ENCODE results near the gene PBXIP1.
"Not testable (repeated sequence)": the region's sequence is repeated elsewhere in the genome, so short reads cannot be mapped to it uniquely, and the experiment has no call there.

PBXIP1 gene, protein sequence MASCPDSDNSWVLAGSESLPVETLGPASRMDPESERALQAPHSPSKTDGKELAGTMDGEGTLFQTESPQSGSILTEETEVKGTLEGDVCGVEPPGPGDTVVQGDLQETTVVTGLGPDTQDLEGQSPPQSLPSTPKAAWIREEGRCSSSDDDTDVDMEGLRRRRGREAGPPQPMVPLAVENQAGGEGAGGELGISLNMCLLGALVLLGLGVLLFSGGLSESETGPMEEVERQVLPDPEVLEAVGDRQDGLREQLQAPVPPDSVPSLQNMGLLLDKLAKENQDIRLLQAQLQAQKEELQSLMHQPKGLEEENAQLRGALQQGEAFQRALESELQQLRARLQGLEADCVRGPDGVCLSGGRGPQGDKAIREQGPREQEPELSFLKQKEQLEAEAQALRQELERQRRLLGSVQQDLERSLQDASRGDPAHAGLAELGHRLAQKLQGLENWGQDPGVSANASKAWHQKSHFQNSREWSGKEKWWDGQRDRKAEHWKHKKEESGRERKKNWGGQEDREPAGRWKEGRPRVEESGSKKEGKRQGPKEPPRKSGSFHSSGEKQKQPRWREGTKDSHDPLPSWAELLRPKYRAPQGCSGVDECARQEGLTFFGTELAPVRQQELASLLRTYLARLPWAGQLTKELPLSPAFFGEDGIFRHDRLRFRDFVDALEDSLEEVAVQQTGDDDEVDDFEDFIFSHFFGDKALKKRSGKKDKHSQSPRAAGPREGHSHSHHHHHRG

DNA sequence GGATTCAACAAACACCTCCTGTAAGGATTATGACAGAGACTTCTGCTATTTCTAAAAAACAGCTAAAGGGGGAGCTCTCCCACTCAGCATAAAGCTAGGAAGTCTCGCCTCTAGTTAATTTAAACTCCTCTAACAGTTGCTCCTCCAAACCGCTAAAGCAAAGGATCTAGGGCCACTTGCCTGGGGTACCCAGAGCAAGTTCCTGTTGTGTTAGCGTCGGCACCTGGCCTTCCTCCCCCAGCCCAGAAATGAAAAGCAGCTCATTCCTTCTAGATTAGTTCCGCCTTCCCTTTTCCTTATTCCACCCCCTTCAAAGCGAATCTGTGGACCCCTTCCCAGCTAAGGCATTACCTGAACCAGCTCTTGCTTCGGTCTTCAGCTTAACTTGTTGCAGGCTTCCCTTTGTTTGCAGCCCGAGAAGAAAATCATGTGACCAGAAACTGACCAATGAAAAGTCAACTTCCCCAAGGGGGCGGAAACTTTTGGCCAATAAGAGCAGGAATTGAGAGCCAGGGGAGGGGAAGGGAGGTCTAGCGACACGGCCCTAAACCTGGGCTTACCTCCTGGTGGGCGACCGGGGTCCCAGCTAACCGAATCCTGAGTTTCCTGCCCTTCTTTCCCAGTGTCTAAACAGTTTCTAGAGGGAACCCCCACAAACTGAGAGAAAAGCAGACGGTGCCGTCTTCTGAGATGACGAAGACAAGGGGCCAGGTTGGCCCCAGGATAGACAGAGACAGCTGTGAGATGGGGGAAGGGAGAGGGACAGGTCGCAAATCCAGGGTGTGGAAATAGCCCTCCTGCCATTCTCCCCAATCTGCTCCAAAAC lies at the start of gene PBXIP1:
PBXIP1 (minus strand) TSS at position 382 of the 826 bp plus-strand sequence. CDS start 2,378 bp downstream, outside the sequence.
- peak; percentile 96 for DNase-seq

DNA sequence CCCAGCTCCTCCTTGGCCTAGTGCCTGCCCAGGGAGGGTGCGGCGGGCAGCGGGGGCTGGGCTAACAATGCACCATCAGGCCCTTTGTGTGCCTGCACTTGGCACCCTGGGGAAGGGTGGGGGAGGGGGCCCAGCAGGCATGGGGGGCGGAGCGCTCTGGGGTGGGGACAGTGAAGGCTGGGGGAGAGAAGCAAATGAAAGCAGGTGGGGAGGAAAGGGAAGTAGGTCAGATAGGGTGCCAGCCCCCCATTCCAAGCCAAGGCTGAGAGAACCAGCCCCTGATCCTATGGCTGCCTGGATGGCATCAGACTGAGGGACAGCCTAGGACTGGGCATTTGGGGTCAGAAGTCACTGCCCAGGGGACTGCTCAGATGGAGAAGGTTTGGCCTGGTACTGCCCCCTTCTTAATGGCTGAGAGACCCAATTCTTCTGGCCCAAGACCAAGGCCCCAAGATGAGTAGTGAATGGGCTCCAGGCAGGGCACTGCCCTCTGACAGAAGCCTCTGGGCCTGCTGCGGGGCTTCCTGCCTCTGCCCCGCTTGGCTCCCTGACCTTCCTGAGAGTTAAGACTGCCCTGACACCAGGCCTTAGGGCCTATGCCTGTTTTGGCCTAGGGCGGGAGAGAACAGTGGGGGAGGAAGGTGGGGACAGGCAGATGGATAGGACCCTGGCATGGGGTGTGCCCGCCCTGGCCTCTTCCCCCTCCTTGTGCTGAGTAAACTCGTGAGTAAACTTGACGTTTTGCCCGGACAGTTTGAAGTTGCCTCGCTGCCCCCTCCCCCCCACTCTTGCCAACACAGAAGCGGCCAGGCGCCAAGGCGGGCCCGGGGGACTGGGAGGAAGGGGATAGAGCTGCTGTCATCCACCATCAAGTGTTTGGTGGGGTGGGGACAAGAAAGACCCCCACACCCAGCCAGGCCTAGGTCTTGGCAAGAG lies 49.4 kb upstream of the PBXIP1 start:
- DNase-seq = peak; percentile 57

DNA sequence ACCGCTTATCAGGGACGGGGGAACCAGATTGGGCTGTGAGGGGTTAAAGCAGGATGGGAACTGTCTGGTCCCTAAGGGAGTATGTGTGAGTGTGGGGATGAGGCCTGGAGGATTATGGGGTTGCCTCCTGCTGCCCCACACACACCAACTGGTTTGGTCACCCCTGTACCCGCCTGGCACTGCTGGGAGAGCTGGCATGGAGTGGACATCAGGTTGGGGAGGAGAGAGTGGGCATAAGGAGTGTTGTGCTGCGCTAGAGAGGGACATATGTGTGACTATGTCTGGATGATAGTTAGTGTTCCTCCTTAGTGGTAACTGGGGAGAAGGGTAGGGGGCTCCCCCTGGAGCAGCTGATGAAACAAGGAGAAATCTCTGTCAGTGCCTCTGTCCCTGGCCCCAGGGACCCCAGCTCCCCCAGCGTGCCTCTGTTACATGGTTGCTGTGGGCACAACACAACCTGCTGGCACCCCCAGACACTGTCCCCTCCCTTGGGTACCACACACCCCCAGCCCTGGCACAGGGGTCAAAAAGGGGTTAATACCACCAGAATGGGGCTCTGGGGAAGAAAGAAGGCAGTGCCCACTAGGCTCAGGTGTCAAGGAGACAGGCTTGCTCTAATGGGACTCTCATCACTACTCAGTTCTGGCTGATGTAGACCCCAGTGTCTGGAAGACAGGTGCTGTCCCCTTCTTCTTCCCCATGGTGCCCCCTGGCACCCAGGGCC lies 48.6 kb upstream of the PBXIP1 start:
- DNase-seq = no peak

DNA sequence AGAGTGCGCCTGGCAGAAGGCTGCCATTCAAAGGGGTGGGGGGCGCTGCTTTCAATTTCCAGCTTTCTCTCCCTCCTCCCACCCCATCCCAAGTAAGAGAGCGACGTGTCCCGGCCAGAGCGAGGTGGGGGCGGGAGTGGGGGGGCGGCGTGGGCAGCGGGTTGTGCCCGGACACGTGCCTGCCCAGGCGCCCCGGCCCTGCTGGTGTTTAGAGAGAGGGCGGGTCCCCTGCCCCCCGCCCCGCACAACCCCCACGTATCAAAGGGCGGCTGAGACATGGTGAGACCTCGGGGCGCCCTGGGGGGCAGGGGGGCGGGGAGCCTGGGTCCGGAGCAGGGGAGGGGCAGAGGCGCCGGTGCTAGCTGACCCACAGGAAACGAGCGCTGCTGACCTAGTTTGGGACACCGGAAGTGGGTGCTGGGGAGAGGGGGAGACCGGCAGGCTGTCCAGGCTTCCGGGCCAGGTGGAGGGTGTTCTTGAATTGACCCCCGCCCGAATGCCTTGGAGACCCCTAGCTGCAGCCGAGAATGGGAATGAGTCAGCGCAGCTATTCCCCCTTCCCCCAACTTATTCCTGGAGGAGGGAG lies 48.0 kb upstream of the PBXIP1 start:
- DNase-seq = no peak

DNA sequence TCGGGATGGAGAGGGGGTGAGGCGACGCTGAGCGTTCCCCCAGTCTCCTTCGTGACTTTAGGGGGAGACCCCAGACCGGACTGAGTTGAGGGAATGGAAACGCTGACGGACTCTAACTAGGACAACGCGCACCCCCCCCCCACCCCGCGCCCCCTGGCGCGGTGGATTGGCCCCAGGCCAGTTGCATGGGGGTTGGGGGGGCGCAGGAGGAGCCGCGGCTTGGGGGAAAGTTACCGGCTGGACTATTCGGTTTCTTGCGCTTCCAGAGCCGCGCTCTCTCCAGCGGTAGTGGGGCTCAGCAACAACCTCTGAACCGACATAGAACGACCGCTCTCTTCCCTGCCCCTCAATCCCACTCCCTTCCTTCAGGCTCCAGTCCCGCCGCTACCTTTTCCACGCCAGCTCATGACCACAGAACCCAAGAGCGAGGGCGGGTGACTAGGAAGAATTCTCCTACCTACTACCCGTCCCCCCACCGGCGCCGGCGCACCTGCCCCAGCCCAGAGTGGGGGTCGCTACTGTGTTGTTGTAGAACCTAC lies 47.4 kb upstream of the PBXIP1 start:
- no peak for DNase-seq

DNA sequence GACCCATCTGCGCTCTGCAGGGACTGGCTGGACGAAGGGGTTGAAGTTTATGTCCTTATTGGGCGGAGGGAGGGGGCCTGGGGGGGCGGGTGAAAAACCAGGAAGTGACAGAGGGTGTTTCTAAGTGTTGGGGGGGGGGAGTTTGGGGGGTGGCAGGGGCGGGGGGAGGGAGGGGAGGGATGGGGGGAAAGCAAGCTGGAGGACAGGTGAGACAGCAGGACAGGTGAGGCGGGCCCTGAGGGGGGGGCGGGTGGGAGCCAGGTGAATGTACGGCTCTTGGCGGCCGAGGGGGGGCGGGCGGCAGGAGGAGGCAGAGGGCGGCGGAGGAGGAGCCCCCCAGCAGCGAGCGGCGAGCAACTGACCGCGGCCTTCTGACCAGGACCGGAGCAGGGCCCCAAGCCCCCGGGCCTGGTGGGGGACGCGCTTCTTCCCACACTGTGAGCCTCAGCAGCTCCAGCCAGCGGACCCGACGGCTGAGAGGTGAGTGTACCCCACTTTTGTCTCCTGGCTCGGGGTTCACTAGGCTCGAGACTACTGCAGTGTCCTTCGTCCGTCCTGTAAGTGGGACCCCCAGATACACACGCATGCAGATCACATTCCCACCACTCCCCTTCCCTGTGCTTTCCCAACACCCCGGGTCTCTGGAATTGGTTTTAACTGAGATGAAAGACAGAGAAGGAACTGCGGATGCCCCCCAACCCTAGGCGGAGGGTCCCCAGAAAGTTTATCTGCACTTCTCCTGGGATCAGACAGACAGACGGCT lies 46.7 kb upstream of the PBXIP1 start, which contains the start of gene ZBTB7B:
ZBTB7B (plus strand) TSS at position 339 of the 763 bp plus-strand sequence. CDS start 11,859 bp downstream, outside the sequence.
- DNase-seq = no peak

DNA sequence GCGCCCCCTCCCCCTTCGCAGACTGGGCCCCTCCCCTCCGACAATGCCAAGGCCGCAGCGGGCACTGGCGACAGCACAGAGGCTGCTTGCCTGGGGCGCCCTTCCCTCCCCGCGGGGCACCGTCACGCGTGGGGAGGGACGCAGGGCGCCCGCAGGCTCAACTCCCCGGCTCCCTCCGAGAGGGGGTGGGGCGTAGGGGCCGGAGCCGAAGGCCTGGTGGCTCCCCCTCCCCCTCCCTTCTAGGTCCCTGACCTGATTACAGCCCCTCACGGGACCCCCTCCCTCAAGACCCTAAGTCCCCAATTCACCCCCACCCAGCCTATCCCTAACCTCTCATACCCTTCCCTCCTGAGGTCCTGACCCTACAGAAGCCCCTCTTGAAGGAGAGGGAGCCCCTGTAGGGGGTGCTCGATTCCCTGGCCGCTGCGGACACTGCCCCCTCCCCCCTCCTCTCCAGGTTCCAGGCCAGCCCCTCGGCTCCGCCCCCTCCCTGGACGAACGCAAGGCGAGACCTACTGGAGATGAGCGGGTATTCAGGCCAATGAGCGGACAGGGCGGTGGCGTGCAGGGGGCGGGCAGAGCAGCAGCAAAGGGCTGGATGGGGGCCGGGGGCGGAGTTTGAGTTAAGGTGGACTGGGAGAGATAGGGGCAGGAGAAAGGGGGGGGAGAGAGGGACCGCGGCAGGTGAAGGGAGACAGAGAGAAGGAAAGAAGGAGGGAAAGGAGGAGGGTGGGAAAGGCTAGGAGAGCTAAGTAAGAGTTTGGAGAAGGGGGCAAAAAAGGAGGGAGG lies 46.0 kb upstream of the PBXIP1 start:
- peak; percentile 98 for DNase-seq

DNA sequence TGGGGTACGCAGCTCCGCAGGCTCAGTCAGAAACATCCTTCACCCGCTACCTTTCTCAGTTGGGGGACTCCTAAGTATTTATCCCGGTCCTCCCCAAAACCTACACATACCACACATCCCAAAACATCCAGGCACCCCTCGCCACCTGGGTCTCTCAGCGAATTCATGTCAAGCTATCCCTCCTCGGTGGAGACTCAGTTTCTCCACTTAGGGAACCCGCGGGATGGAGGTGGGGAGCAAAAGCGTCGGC lies 45.5 kb upstream of the PBXIP1 start:
- DNase-seq = no peak

DNA sequence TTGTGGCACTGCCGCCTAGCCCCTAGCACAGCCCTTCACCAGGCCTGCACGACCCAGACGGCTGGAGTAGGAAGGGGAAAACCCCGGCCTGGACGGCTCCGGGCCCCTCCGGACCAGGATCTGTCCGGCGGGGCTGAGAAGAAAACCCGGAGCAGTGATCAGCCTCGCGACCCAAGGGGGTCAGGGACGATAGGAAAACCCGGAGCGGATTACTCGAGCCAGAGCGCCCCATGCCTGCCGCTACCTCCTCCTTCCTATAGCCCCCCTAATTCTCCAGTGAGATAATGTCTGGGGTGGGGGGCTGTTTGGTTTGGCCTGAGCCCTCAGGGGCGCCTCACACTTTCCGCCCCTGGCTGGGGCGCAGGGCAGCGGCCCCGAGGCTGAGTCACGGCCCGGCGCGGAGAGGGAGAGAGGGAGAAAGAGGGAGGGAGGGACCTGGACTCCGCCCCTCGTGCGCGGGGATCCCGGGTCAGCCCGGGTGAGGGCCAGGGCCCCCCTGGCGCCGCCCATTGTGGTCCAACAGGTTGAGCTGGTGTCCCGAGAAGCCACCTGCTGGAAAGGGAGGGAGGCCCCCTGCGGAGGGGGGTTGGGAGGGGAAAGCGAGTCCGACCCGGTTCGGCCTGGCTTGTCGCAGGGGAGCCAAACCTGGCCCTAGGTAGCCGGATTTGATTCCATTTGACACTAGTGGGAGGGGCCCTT lies 45.0 kb upstream of the PBXIP1 start:
- peak; percentile 82 for DNase-seq

DNA sequence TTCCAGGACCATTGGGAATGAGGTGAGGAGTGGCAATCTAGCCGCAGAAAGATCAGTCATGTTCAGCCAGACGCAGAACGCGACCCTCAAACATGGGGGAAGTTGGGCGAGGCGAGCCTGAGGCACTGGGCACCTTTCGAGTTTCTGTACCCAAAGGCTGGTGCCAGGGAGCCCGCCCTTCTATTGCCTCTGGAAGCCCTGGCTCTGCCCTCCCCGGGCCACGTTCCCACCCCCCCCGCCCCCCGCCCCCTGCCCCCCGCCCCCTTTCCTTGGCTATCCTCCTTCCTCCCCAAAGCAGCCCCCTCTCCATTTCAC lies 44.5 kb upstream of the PBXIP1 start:
- no peak for DNase-seq

DNA sequence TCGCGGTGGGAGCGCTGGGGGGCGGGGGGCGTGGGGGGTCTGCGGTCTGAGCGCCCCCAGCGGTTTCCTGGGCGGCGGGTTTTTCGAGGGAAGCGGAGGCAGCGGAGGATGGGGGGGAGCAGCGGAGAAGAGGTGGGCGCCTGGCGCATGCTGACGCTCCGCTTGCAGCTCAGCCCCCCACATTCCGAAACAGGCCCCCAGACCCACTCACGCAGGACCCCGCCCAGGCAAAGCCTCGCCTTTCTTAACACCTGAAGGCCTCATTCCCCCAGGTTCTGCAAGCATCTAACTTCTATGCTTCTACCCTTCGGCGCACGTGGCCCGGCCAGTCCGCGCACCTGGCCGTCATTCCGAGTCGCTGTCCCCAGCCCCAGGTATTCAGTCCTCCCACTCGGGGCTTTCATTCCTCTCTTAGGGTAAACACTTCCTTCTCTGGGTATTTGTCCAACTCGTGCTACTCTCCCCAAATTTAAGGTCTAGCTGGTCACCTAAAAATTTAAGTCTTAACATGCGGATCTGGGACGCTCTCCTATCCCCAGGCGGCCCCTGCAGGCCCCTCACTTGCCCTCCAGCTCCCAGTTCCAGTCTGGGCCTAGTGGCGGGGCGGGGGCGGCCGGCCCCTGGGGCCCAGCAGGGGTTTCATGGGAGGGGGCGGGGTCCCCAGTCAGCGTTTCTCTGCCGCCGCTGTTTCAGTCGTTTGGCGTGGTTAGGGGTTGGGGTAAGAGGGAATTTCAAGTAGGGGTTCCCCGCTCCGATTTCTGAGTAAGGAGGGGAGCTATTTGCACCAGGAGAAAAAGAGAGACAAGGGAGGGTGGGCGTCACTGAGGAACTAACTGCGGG lies 43.9 kb upstream of the PBXIP1 start:
- DNase-seq = peak; percentile 55

DNA sequence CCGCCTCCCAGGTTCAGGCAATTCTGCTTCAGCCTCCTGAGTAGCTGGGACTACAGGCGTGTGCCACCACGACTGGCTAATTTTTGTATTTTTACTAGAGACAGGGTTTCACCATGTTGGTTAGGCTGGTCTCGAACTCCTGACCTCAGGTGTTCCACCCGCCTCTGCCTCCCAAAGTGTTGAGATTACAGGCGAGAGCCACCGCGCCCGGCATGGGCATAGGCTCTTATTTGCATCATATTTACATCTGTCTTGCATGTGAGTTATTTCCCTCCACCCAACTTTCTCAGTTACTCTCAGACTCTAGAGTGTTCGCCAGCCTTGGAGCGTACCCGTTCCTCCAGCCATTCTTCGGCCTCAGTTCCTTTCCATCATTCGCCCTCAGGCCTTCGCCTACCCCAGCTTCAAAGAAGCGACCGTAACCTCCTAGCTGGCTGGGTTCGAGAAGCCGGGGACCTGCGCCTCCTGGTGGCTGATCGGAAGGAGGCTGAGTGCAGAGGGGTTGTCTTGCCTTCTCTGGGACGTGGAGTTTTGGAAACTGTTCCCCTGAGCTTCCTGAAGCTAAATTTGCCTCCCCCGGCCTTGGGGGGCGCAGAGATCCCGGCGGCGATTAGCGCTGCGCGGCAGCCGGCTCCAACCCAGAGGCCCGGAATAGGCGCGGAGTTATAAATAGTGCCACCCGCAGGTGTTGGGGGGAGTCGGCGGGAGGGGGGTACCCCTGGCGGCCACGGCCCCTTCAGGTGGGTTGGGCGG lies 43.1 kb upstream of the PBXIP1 start:
- DNase-seq = peak; percentile 79

DNA sequence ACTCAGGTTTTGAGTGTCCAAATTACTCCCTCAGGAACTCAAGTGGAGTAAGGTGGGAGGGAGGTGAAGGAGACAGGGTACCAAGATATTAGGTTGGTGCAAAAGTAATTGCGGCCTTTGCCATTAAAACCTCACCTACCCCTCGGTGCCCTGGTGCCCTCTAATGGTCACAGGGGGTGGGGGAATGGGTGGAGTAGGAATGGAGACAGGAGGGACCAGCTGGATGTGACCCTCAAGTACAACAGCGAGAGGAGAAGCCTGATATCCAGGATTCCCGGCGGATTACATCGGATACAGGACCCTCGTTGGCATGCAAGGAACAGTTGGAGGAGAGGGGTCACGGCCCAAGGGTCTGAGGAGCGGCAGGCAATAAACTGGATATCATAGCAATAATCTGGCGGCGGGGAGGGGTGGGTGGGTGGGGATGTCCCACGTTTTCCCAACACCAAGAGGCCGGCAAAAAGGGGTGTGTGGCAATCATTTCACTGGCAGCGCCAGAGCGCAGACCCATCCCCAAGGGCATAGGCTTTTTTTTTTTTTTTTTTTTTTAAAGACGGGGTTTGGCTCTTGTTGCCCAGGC lies 42.4 kb upstream of the PBXIP1 start:
- no peak for DNase-seq

DNA sequence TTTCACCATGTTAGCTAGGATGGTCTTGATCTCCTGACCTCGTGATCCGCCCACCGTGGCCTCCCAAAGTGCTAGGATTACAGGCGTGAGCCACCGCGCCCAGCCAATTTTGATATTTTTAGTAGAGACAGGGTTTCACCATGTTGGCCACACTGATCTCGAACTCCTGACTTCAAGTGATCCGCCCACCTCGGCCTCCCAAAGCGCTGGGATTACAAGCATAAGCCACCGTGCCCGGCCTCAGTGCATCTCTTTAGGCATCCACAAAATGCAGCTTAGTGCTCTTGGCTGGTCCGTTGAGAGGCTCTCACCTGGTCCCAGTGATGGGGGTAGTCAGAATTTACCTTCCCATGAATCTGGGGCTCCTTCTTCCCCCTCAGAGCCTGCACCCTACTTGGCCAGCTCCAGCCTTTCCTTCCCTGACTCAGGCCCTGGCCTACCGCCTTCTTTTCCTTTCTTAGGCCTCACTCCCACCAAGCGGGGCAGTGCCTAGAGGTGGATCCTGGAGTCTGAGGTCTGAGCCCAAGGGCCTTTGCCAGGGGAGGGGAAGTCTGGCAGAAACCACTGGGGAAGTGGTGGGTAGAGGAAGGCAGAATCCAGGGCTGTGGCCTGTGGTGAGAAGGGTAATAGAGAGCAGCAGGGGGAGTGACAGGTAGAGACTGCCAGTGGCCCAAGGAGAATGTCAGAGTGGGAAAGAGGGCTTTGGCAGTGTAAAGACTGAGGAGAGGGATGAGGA lies 41.2 kb upstream of the PBXIP1 start:
- DNase-seq = no peak

DNA sequence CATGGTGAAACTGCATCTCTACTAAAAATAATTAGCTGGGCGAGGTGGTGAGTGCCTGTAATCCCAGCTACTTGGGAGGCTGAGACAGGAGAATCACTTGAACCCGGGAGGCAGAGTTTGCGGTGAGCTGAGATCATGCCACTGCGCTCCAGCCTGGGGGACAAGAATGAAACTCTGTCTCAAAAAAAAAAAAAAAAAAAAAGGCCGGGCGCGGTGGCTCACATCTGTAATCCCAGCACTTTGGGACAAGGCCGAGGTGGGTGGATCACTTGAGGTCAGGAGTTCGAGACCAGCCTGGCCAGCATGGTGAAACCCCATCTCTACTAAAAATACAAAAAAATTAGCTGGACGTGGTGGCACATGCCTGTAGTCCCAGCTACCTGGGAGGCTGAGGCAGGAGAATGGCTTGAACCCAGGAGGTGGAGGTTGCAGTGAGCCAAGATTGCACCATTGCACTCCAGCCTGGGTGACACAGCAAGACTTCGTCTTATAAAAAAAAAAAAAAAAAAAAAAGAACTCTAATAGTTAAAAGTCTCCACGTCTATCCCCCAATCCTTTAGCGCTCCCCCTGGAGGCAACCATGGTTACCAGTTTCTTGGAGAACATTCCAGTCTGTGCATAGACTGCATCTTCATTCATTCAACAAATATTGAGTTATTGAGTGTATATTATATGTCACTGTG lies 39.5 kb upstream of the PBXIP1 start:
- not testable (repeated sequence) for DNase-seq

All from CD4-positive, alpha-beta T cell treated with Interleukin-12 subunit alpha and Interleukin-12 subunit beta, for 1 hour (primary cell).